Stimulated activated CD8-positive, alpha-beta memory T cell treated with anti-CD3 and anti-CD28 coated beads, Interleukin-12 subunit alpha, Interleukin-12 subunit beta, amount 100 ng/mL, for 4 hours (primary cell): ENCODE data around the gene DPAGT1.
"Not testable (repeated sequence)": the region's sequence is repeated elsewhere in the genome, so short reads cannot be mapped to it uniquely, and the experiment has no call there.

Source experiments
- DNase-seq: peaks from one replicate; pipeline ENCODE4 v3.0.0-alpha.2; 2020; ENCODE audit warnings: low read depth

The DPAGT1 gene

DNA sequence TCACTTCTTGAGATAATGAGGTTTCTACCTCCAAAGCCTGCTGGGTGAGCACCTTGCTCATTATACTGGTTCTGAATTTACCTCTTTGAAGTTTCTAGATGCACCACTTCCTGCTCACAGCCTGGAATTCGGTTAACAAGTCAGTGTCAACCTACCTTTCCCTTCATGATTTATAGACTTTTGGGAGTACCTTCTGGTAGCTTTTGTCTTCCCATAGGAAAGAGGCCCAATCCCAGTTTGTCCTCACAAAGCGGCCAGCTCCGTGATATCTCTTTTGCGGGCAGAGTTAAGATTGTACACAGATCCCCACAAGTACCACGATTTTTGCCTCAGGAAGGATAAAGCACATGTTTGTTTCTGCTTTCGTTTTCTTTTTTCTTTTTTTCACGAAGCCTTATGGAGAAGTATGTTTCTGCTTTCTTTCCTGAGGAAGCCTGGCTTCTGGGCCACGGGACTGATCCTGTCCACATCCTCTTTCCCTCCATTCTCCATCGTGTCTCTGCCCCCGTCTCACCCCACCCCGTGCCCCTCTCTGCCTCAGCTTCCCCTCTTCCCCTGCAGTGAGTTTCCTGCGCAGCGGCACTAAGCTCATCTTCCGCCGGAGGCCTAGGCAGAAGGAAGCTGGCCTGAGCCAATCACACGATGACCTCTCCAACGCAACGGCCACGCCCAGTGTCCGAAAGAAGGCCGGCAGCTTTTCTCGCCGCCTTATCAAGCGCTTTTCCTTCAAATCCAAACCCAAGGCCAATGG lies 14.0 kb upstream of the DPAGT1 start:
- DNase-seq: no peak

DNA sequence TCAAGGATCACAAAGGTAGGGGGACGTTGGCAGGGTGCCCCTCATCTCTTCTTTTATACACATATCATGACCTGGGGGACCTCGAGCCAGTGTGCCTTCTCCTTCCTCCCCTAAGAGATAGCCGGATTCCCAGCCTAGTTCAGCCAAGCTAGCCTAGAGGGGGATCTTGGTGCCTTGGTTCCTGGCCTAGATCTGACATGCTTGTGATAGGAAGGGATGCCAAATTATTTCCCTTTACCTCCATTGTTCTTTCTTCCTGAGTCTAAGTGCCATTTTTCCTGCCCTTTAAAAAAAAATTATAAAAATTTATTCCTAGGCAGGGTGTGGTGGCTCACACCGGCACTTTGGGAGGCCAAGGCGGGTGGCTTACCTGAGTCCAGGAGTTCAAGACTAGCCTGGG lies 12.7 kb upstream of the DPAGT1 start:
- no peak for DNase-seq

DNA sequence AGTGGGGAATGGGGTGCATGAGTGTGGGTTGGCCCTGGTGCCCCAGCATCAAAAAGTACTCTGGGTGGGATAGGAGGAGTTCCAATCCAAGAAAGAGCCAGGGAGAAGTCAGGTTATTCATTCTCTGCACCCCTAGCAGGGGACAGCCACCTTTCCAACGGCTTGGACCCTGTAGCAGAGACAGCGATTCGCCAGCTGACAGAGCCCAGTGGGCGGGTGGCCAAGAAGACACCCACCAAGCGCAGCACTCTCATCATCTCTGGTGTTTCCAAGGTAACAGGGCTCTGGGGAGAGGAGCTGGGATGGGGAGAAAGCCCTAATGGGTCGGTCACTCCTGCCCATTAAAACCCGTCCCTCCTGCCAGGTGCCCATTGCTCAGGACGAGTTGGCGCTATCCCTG lies 12.1 kb upstream of the DPAGT1 start:
- no peak for DNase-seq

DNA sequence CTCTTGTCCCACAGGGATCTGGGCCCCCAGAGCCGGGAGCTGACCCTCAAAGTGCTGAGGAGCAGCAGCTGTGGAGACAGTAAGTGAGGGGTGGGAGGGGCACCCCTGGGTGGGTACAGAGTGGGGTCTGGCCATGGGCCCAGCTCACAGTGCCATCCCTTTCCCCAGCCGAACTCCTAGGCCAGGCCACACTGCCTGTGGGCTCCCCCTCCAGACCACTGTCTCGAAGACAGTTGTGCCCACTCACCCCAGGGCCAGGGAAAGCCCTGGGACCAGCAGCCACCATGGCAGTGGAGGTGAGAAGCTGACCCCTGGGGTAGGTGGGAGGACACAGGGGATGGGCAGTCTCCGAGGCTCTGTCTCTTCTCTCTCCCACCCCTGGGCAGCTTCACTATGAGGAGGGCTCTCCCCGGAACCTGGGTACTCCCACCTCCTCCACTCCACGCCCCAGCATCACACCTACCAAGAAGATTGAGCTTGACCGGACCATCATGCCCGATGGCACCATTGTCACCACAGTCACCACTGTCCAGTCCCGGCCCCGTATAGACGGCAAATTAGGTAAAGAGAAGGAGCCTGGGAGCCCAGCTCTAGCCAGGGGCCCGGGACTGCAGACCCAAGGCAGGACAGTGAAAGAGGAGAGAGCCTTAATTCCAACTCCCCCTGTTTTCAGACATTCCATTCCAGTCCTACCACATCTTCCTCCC lies 10.8 kb upstream of the DPAGT1 start:
- no peak for DNase-seq

DNA sequence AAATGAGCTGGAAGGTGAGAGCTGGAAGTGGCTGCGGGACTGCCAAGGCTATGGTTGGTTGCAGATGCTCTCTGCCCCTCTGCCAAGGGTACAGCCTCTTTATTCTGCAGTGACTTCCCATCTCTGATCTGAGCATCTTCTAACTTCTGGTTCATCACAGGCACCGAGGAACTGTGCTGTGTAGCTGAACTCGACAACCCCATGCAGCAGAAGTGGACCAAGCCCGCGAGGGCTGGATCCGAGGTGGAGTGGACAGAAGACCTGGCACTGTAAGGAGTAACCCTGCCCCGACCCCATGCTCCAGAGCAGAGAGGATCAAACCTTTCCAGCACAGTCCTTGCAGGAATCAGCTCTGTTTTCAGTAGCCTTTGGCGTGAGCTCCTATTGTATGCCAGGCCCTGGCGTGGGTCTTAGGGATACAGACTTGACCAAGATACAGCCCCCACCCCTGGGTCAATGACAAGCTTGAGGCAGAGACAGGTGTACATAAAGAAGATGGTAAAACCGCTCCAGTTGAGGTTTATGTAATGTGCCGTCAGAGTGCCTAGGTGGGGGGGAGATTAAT lies 9.8 kb upstream of the DPAGT1 start:
- no peak for DNase-seq

DNA sequence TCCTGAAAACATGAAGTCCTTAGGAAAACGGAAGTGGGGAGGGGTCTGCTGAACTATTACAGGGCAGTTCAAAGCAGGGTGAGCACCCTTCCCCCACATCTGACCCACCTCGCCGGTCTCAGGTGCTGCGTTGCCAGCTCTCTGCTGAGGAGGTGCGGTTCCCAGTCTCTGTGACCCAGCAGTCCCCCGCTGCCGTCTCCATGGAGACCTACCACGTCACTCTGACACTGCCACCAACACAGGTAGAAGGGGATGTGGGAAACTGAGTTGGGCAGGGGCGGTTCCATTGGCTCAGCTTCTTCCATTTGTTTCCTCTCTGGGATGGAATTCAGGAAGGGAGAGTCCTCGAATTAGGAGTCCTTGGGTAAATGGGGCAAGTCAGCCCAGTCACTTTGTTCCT lies 8.8 kb upstream of the DPAGT1 start:
- no peak for DNase-seq

DNA sequence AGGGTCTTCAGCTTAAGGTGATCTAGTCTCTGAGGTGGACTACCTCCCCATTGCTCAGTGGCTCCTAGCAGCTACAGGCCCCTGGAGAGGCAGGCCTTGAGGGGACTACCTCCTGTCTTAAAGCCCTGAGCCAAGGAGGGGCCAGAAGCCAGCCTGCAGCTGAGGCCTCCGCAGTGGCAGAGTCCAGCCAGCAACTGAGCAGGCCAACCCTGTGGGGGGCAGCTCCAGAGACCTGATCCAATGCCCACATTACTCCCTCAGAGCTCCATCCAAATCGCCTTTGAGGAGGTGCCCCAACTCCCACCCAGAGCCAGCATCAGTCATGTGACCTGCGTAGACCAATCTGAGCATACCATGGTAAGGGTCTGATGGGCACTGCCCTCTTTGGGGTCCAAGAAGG lies 8.2 kb upstream of the DPAGT1 start:
- no peak for DNase-seq

DNA sequence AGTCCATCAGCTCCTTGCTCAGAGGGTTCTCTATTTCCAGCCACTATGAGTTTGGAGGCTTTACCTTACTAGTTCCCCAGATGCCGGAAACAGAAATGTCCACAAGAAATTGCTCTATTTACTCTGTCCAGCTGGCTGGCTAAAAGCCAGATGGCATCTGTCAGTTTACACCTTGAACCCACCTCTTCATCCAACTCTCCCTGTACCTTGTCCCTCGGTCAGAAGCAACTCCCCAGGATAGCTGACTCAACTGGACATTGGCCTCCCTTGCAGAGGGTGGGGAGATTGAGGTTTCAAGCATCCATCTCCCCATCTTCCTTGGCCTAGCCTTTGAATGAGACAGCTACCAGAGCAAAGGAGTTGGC lies 7.2 kb upstream of the DPAGT1 start:
- no peak for DNase-seq

DNA sequence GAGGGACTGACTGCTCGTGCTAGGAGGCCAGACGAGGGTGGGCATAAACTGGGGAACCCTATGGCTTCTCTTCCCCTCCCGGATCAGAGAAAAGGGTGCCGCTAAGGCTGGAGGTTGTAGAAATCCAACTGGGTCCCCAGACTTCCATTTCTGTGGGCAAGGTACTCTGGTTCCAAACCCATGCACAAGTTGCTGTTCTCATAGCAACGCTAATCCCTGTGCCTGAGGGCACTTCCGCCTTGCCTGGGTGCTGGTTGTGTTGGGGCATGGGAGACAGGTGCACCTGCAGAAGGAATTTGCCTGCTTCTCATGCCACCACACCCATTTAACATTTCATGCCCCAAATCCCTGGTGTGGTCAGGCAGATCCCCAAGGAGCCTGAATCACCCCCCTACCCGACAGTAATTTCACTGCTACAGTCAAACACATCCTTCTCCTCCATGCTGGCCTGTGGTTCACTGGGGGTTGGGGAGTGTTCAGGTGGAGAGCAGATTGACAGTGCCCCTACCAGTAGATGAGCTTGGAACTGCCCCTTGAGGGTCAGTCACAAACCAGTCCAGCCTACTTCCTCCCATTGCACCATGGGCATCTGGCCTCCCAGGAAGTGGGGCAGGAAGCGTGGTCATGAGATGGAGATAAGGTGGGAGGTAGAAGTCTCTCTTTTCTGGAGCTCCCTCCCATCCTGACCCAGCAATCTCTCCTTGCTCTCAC lies 6.6 kb upstream of the DPAGT1 start:
- DNase-seq: no peak

DNA sequence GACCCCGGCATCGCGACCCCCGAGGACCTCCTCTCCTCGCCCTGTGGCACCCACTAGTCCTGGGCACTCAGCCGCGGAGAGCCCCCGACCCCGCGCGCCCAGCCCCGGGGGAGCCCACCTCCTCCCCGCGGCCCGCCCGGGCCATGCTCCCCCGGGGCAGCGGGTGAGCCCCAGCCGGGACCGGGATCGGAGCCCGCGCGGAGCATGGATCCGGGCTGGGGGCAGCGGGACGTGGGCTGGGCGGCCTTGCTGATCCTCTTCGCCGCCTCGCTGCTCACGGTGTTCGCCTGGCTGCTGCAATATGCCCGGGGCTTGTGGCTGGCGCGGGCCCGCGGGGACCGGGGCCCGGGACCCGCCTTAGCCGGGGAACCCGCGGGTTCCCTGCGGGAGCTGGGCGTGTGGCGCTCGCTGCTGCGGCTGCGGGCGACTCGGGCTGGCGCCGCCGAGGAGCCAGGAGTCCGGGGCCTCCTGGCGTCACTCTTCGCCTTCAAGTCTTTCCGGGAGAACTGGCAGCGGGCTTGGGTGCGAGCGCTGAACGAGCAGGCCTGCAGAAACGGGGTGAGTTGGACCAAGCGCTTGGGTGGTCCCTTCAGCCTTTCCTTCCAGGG lies 6.0 kb upstream of the DPAGT1 start:
- no peak for DNase-seq

DNA sequence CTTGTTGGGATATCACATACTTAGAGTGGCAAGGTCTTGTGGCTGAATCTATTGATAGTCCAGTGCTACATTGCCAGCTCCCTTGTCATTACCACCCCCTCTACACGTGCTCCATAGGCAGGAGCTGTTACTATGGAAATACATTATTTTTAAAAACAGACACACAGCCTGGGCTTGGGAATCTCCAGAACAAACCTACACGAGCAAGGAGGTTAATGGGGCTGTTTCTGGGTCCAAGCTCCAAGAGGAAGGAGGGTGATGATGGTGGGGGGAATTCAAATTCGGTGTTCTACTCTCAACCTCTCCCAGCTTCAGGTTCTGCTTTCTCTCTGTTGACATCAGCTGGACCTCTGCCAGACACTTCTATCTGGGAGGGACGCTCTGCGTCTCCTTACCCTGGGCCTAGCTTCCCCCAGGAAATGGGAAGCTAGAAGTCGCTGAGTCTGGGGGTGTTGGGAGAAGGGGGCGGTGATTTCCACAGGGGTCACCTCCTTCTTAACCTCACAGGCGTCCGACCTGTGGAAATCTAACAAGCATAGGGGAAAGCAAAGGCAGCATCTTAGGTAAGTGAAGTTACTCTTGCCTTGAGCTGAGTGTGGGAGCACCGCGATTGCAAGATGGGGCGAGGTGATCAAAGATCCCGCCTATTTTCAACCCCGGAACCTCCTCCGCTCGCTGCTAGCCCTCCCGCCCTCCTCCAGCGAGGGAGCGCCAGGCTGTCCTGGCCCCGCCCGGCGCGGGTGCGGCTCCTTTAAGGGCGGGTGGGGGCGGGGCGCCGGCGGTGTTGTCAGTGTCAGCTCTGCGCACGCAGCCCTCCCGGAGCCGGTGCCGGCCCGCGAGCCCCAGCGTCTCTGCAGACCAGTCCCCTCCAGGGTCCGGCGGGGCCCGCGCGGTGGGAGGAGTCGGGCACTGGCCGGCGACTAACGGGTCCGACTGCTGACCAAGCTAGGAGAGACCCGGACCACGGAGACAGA lies 5.2 kb upstream of the DPAGT1 start, which contains the start of gene C2CD2L:
C2CD2L (plus strand) TSS at position 781 of the 974 bp plus-strand sequence. CDS start 398 bp downstream, outside the sequence.
- DNase-seq: peak; percentile 82

DNA sequence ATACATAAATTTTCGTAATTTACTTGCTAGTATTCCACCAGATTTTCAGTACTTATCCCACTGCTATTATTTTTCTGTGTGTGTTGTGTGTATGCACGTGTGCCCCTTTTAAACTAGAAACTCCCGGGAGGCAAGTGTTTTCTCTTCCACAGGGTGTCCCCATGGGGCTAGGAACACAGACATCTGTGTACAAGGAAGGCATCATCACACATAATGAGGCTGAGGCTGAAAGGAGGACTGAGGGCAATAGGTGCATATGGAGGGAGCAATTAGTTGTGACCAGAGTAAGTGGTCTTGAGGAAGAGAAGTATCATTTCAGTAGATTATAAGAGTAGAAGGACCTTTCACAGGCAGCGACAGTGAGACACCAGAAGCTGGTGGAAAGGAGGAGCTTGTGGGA lies 2.1 kb upstream of the DPAGT1 start:
- no peak for DNase-seq

DNA sequence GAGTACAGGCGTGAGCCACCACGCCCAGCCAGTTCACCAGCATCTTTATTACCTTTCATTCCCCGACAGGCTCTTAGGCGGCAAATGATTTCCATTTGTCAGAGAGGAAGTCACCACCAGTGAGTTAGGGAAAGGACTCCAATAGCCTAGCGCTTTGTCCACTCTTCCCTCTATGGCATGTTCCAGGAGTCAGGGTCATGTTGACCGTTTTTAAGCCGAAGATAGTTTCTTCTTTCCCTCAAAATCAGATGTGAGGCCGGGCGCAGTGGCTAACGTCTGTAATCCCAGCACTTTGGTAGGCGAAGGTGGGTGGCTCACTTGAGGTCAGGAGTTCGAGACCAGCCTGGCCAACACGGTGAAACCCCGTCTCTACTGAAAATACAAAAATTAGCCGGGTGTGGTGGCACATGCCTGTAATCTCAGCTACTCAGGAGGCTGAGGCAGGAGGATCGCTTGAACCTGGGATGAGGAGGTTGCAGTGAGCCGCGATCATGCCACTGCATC lies 1.6 kb upstream of the DPAGT1 start:
- not testable (repeated sequence) for DNase-seq

DNA sequence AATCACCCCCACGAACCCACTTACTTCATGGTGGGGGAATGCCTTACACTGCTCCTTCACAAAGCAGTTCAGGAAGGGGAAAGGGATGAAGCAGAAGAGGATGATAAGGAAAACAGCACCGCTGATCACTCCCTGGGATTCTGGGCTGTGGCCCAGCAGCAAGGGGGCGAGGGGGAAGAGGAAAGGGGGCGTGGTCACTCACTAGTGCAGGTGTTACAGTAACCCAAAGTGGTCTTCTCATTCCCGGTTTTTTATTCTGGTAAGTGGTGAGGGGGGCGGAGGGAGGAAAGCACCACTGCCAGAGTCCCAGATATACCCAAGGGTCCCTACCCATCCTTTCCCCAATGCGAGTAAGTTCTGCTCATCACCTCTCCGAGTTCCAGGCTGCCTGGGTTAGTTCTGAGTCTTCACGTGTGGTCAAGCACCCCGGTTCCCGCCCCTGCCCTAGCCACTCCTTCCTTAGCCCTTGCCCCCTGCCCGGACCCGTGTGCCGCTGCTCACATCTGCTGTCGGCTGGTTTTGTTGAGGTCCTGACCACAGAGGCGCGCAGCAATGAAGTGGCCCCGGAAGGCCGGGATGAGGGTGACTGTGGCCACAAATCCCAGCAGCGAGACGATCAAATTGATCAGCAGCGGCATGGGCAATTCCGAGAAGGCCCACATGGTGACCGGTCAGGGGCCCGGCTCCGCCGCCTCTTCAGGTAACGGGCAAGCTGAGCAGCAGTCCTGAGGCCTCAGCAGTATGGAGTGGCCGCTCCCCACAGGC lies 477 bp downstream of the DPAGT1 start:
- DNase-seq: no peak

DNA sequence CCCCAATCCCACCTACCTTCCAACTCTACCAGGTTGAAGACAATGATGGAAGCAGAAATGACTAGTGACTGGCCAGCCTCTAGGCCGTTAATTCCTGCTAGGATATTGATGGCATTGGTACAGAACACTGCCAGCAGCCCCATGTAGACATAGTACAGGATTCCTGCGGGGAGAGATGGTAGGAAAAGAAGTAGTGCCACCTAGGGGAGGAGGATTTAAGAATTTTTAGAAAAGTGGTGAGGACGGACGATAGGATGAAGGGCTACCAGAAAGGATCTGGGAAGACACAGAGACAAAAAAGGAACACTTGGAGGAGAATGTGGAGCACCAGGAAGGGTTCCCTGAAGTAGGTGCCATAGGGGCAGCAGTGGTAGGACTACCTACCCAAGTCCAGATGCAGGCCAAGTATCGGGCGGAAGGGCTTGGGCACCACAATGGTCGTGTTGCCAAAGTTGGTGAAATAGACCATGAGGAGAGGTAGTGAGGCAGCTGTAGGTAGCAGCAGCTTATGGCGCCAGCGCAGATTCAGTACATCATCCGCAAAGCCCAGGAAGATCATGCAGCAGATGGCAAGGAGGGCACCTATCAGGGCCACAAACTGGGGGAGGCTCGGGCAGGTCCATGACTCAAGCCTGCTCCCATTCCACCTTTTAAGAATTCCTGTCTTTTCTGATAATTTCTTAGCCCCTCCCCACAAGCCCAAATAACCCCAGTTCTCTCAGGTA lies 1.2 kb downstream of the DPAGT1 start:
- no peak for DNase-seq

DNA sequence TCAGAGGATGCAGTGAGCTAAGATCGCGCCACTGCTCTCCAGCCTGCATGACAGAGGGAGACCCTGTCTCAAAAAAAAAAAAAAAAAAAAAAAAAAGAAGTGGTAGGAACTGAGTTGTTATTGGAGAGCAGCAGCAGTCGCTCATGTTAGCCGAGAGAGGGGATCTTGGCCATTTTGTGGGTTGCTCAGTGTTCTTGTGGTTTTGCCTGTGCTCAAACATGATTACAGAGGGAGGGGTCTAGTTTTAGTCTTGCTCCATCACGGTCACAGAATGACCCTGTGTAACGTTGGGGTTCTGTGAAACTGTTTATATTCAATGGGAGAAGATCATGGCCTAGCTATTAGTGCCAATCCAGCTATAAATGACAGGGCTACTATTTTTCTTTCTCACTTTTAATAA lies 1.9 kb downstream of the DPAGT1 start:
- no peak for DNase-seq

DNA sequence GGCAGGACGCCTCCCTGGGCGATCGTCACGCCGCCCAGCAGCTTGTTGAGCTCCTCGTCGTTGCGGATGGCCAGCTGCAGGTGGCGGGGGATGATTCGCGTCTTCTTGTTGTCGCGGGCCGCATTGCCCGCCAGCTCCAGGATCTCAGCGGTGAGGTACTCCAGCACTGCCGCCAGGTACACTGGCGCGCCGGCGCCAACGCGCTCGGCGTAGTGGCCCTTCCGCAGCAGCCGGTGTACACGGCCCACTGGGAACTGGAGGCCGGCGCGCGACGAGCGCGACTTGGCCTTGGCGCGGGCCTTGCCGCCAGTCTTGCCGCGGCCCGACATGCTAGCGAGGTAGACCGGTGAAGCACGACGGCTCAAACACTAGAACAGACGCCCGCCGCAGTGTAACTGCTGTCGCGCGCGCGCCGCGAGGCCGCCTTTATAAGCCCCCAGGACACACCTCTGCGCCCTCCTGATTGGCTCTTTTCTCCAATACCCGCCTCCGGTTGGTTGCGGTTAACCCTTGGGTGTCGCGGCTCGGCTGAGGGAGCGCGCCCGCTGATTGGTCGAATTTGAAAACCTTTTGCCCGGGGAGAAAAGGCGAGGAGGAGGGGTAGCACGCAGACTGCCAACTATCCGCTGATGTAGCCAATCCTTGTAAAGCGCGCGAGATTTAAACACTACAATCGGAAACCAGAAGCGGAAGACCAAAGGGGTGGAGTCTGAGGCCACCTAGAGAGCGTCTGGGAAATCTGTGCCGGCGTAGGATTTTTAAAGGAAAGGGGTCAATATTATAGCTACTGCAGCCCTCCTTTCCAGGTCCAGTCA lies 6.4 kb downstream of the DPAGT1 start:
- peak; percentile 97 for DNase-seq

DNA sequence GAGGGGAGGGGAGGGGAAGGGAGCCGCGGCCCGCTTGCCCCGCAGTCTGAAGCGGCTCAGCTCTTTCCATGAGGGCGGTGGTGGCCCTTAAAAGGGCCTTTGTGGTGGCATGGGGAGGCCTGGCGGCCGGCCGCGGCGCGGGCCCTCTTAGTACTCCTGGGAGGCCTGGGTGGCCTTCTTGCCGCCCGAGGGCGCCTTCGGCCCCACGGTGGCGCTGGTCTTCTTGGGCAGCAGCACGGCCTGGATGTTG lies 6.9 kb downstream of the DPAGT1 start:
- peak; percentile 53 for DNase-seq
